MM.1S (cell line): ENCODE measurements around the gene ADARB2.

ENCODE experiments used
- DNase-seq: peaks from one replicate; pipeline ENCODE4 v3.0.0-alpha.2; 2015
- H2AFZ ChIP-seq: fragments of 300-600 bp; sonication (generic); 2 replicates; pipeline ENCODE4 v1.6.0; 2016; ENCODE audit warnings: antibody characterized with exemption, low read length
- H3F3A ChIP-seq: fragments of 300-600 bp; sonication (generic); 2 replicates; pipeline ENCODE4 v1.6.1; 2016; ENCODE audit warnings: mild to moderate bottlenecking, antibody characterized with exemption, low read length, moderate library complexity, mixed read lengths; ENCODE audit not compliant: insufficient read depth
- H3K27ac ChIP-seq: fragments of 300-600 bp; sonication (generic); 2 replicates; pipeline ENCODE4 v1.5.1; 2016; ENCODE audit warnings: mild to moderate bottlenecking, low read length
- H3K27me3 ChIP-seq: fragments of 300-600 bp; sonication (generic); replicated peaks from 2 replicates; pipeline ENCODE4 v1.6.0; 2016; ENCODE audit warnings: low read length; ENCODE audit not compliant: insufficient read depth
- H3K36me3 ChIP-seq: fragments of 300-600 bp; sonication (generic); replicated peaks from 2 replicates; pipeline ENCODE4 v1.6.1; 2016; ENCODE audit warnings: mild to moderate bottlenecking, low read length, mixed read lengths; ENCODE audit not compliant: insufficient read depth
- H3K4me1 ChIP-seq: fragments of 300-600 bp; sonication (generic); 2 replicates; pipeline ENCODE4 v1.6.1; 2016; ENCODE audit warnings: low read length, mixed read lengths
- H3K4me2 ChIP-seq: fragments of 300-600 bp; sonication (generic); 2 replicates; pipeline ENCODE4 v1.6.0; 2016; ENCODE audit warnings: low read depth, low read length
- H3K4me3 ChIP-seq: fragments of 300-600 bp; sonication (generic); 2 replicates; pipeline ENCODE4 v1.5.1; 2016; ENCODE audit warnings: low read length, mixed read lengths
- H3K79me2 ChIP-seq: fragments of 300-600 bp; sonication (generic); 2 replicates; pipeline ENCODE4 v1.6.1; 2016; ENCODE audit warnings: mixed run types, low read length, mixed read lengths
- H3K9ac ChIP-seq: fragments of 300-600 bp; sonication (generic); 2 replicates; pipeline ENCODE4 v1.6.1; 2016; ENCODE audit warnings: low read length, mixed read lengths
- H3K9me2 ChIP-seq: fragments of 300-600 bp; sonication (generic); replicated peaks from 2 replicates; pipeline ENCODE4 v1.6.1; 2016; ENCODE audit warnings: mild to moderate bottlenecking, low read length, mixed read lengths; ENCODE audit not compliant: insufficient read depth
- H3K9me3 ChIP-seq: fragments of 300-600 bp; sonication (generic); replicated peaks from 2 replicates; pipeline ENCODE4 v1.6.1; 2016; ENCODE audit warnings: mild to moderate bottlenecking, low read length, mixed read lengths; ENCODE audit not compliant: insufficient read depth
- H4K20me1 ChIP-seq: fragments of 300-600 bp; sonication (generic); 2 replicates; pipeline ENCODE4 v1.6.1; 2016; ENCODE audit warnings: mild to moderate bottlenecking, low read length, moderate library complexity, mixed read lengths; ENCODE audit not compliant: insufficient read depth
- CTCF ChIP-seq: fragments of 300-600 bp; sonication (generic); IDR thresholded peaks from 2 replicates; pipeline ENCODE4 v1.5.1; 2016; ENCODE audit warnings: antibody characterized with exemption, low read length, mixed read lengths
- EZH2 ChIP-seq: fragments of 300-600 bp; sonication (generic); optimal IDR thresholded peaks from 2 replicates; pipeline ENCODE3; 2017; ENCODE audit warnings: low read depth, mild to moderate bottlenecking, antibody characterized with exemption, low read length, mixed read lengths
- EZH2phosphoT487 ChIP-seq: fragments of 300-600 bp; sonication (generic); IDR thresholded peaks from 2 replicates; pipeline ENCODE4 v1.6.1; 2018; ENCODE audit warnings: antibody characterized with exemption, low read length

Gene ADARB2

GRCh38 chr10:1743141-1743540, 5.8 kb upstream of the ADARB2 start:
- Histone ChIP-seq H3K27me3 (no peaks in the 10 kb centered on the region), H3K9me2 (no peaks in the 10 kb centered on the region), H3K4me1 (no peaks in the 10 kb centered on the region), H3K9me3 (no peaks in the 10 kb centered on the region), H3K4me3 (no peak overlapping the region), H3K4me2 (no peak overlapping the region), H3K27ac (no peak overlapping the region), H2AFZ (no peak overlapping the region), H4K20me1 (no peaks in the 10 kb centered on the region), H3K79me2 (no peaks in the 10 kb centered on the region), H3K36me3 (no peaks in the 10 kb centered on the region), H3K9ac (no peak overlapping the region), H3F3A (no peaks in the 10 kb centered on the region)
- DNase-seq: no peak
- TF ChIP-seq EZH2phosphoT487: no peak

- H3K4me1 ChIP-seq: no peaks in the 10 kb centered on the region
These were observed 4.1 kb upstream of the ADARB2 start for GRCh38 chr10:1741450-1741849.

GRCh38 chr10:1739751-1740150, 2.4 kb upstream of the ADARB2 start:
- Histone ChIP-seq H2AFZ (no peak overlapping the region), H3K4me2 (no peak overlapping the region), H3K4me3 (no peak overlapping the region), H3K9ac (no peak overlapping the region), H3K79me2 (no peaks in the 10 kb centered on the region), H4K20me1 (no peaks in the 10 kb centered on the region), H3K36me3 (no peaks in the 10 kb centered on the region), H3K9me2 (no peaks in the 10 kb centered on the region), H3K4me1 (no peaks in the 10 kb centered on the region), H3F3A (no peaks in the 10 kb centered on the region), H3K9me3 (no peaks in the 10 kb centered on the region), H3K27me3 (no peaks in the 10 kb centered on the region), H3K27ac (no peak overlapping the region)
- no peak for DNase-seq
- TF ChIP-seq EZH2phosphoT487: no peak
- TF ChIP-seq CTCF: no peak

More at GRCh38 chr10:1741450-1741849, 4.1 kb upstream of the ADARB2 start:
- H3K9me3 ChIP-seq: no peaks in the 10 kb centered on the region
- H3K36me3 ChIP-seq: no peaks in the 10 kb centered on the region
- no peaks in the 10 kb centered on the region for H3K9me2 ChIP-seq
- no peak overlapping the region for H3K4me3 ChIP-seq
- H3F3A ChIP-seq: no peaks in the 10 kb centered on the region
- no peaks in the 10 kb centered on the region for H4K20me1 ChIP-seq
- H3K9ac ChIP-seq: no peak overlapping the region
- H3K4me2 ChIP-seq: no peak overlapping the region
- no peak for DNase-seq
- no peak for TF ChIP-seq CTCF
- TF ChIP-seq EZH2: no peak
- no peak for TF ChIP-seq EZH2phosphoT487
- no peak overlapping the region for H2AFZ ChIP-seq
- no peaks in the 10 kb centered on the region for H3K27me3 ChIP-seq
- no peaks in the 10 kb centered on the region for H3K79me2 ChIP-seq
- H3K27ac ChIP-seq: no peak overlapping the region

GRCh38 chr10:1738950-1739349, 1.6 kb upstream of the ADARB2 start:
- Histone ChIP-seq H3K4me2 (no peak overlapping the region; the same call in 1 of the 2 replicates), H3K9ac (no peak overlapping the region), H4K20me1 (no peaks in the 10 kb centered on the region), H3K27ac (no peak overlapping the region), H3K27me3 (no peaks in the 10 kb centered on the region), H3K4me3 (no peak overlapping the region), H3K36me3 (no peaks in the 10 kb centered on the region), H2AFZ (no peak overlapping the region), H3K9me2 (no peaks in the 10 kb centered on the region), H3F3A (no peaks in the 10 kb centered on the region), H3K79me2 (no peaks in the 10 kb centered on the region), H3K9me3 (no peaks in the 10 kb centered on the region), H3K4me1 (no peaks in the 10 kb centered on the region)
- TF ChIP-seq EZH2: no peak
- no peak for TF ChIP-seq EZH2phosphoT487
- TF ChIP-seq CTCF: no peak
- no peak for DNase-seq
